K562 (cell line): Measurements from ENCODE around the gene STMND1.

Experiments
- CTCF ChIP-seq, 3 experiments: IDR thresholded peaks in 2 of 3; conservative IDR thresholded peaks in 1 of 3; 2 replicates each; pipeline ENCODE4 v1.5.1; 2011 to 2012; ENCODE audit warnings: low read length in 3 of 3, mild to moderate bottlenecking in 3 of 3, control low read depth in 2 of 3, improper control_type of control experiment in 1 of 3, inconsistent platforms in 1 of 3, low read depth in 1 of 3, mixed read lengths in 1 of 3, moderate library complexity in 1 of 3; ENCODE audit not compliant: insufficient read depth in 2 of 3
- E2F1 ChIP-seq: sonication (generic); formaldehyde crosslinking; IDR thresholded peaks from 2 replicates; pipeline ENCODE4 v1.8.1; 2023; ENCODE audit warnings: mild to moderate bottlenecking, missing genetic modification reagents, moderate library complexity
- ETV5 ChIP-seq: sonication (generic); formaldehyde crosslinking; IDR thresholded peaks from 2 replicates; pipeline ENCODE4 v1.4.0; 2020; ENCODE audit warnings: low read depth, mild to moderate bottlenecking, missing genetic modification reagents
- PHB2 ChIP-seq: fragments of 450-650 bp; IDR thresholded peaks from 2 replicates; pipeline ENCODE4 v1.6.1; 2017; ENCODE audit warnings: low read depth

GRCh38 chr6:17152703-17153102 is 50.9 kb downstream of the STMND1 start:
- TF ChIP-seq ETV5 (CRISPR knock-in tag) (no peak), CTCF (IDR thresholded peaks at IDR 0.05 in 2 of 3, conservative IDR thresholded peaks at IDR 0.05 in 1 of 3; ENCODE audit: insufficient read depth in 2 of 3, low read depth in 1 of 3, low read length in 3 of 3) (no peak), E2F1 (CRISPR knock-in tag) (no peak), PHB2 (no peak)
